G401 (cell line): Measurements from ENCODE around the gene IFT27. TPM values are rescaled to one million over a fixed set of nuclear protein-coding genes. Genes with fewer than 3 reads are reported as not detected.
A peak's percentile ranks its signal among the peaks of the same experiment; 100 is the strongest.
"Not testable (repeated sequence)": the region's sequence is repeated elsewhere in the genome, so short reads cannot be mapped to it uniquely, and the experiment has no call there.

ENCODE experiments used
- DNase-seq: peaks from one replicate; pipeline ENCODE4 v3.0.0-alpha.2; 2015; ENCODE audit warnings: low spot score
- in situ Hi-C: cut with HindIII; loops from 2 replicates; pipeline ENCODE4 v1.10.0; 2016; ENCODE audit warnings: low sequenced_read_pairs, mixed read lengths
- total RNA-seq: library from RNA; depleted of rRNA; stranded (reverse); fragments of >200 nt; shearing (Covaris generic); gene quantifications from 2 replicates; pipeline ENCODE4 v1.2.3, GENCODE V29; 2014

The IFT27 gene
- total RNA-seq, 1 experiment from 2014 or later, result 30.3 TPM

- no peak for DNase-seq
- in situ Hi-C loops, result no loop called here
These were observed 7.8 kb downstream of the IFT27 start for GRCh38 chr22:36768141-36768540.

GRCh38 chr22:36767035-36767775, 8.7 kb downstream of the IFT27 start:
- DNase-seq, result no peak
- in situ Hi-C loops, result no loop called here

GRCh38 chr22:36765943-36766450, 9.9 kb downstream of the IFT27 start:
- in situ Hi-C loops, result no loop called here
- DNase-seq, result no peak

GRCh38 chr22:36765131-36765942, 10.6 kb downstream of the IFT27 start:
- no peak for DNase-seq
- in situ Hi-C loops, result no loop called here

- no peak for DNase-seq
- in situ Hi-C loops, result no loop called here
These were observed 11.3 kb downstream of the IFT27 start for GRCh38 chr22:36764641-36765040.

- in situ Hi-C loops, result no loop called here
- DNase-seq, result no peak
These were observed 11.9 kb downstream of the IFT27 start for GRCh38 chr22:36764060-36764459.

- no peak for DNase-seq
- in situ Hi-C loops, result no loop called here
These were observed 12.3 kb downstream of the IFT27 start for GRCh38 chr22:36763576-36763975.

- in situ Hi-C loops, result no loop called here
These were observed 13.1 kb downstream of the IFT27 start for GRCh38 chr22:36762687-36763260.

GRCh38 chr22:36761553-36762240, 14.2 kb downstream of the IFT27 start:
- no peak for DNase-seq
- in situ Hi-C loops, result no loop called here

More at GRCh38 chr22:36762687-36763260, 13.1 kb downstream of the IFT27 start:
- DNase-seq, result no peak

GRCh38 chr22:36760786-36761185, 15.1 kb downstream of the IFT27 start:
- in situ Hi-C loops, result no loop called here
- DNase-seq, result no peak

- in situ Hi-C loops, result no loop called here
- DNase-seq, result no peak
These were observed 16.3 kb downstream of the IFT27 start for GRCh38 chr22:36759481-36760159.

- DNase-seq, result no peak
- in situ Hi-C loops, result no loop called here
These were observed 17.1 kb downstream of the IFT27 start for GRCh38 chr22:36758792-36759271.

- DNase-seq, result peak; percentile 56
- in situ Hi-C loops, result no loop called here
These were observed 18.2 kb downstream of the IFT27 start for GRCh38 chr22:36757668-36758211.

- in situ Hi-C loops, result no loop called here
- no peak for DNase-seq
These were observed 18.9 kb downstream of the IFT27 start for GRCh38 chr22:36756746-36757655.

GRCh38 chr22:36756031-36756430, 19.9 kb downstream of the IFT27 start:
- DNase-seq, result no peak
- in situ Hi-C loops, result no loop called here

GRCh38 chr22:36755316-36755715, 20.6 kb downstream of the IFT27 start:
- in situ Hi-C loops, result no loop called here
- DNase-seq, result no peak

GRCh38 chr22:36754881-36755280, 21.0 kb downstream of the IFT27 start:
- in situ Hi-C loops, result not testable (repeated sequence)

More at GRCh38 chr22:36754881-36755280, 21.0 kb downstream of the IFT27 start:
- not testable (repeated sequence) for DNase-seq
